PC-3 (cell line): ENCODE measurements around the gene TAPT1. TPM values are rescaled to one million over a fixed set of nuclear protein-coding genes. Genes with fewer than 3 reads are reported as not detected.

Experiments used
- ATAC-seq: fragments of 200-7000 bp; cut with Tn5 transposase; 2 replicates; pipeline ENCODE4 v1.9.1; 2020; ENCODE audit warnings: mild to moderate bottlenecking, moderate library complexity
- BruUV-seq: library from RNA; stranded (reverse); fragments of 400-500 nt; replicated peaks from 2 replicates; lab custom pipeline; 2021; lab: Mats Ljungman, UMichigan
- CTCF ChIA-PET: fragments of 300-600 bp; sonication (Branson Sonifier 250); formaldehyde crosslinking; loops from one replicate; lab custom pipeline; 2022; ENCODE audit warnings: antibody characterized with exemption; lab: Charles Lee
- POLR2A ChIA-PET: fragments of 300-600 bp; sonication (Branson Sonifier 250); formaldehyde crosslinking; loops from one replicate; lab custom pipeline; 2022; ENCODE audit warnings: antibody characterized with exemption; ENCODE audit not compliant: unreplicated experiment; lab: Charles Lee
- DNase-seq: peaks from one replicate; pipeline ENCODE4 v3.0.0-alpha.2; 2015
- H2AFZ ChIP-seq: fragments of 300-600 bp; sonication (generic); 2 replicates; pipeline ENCODE4 v1.6.0; 2016; ENCODE audit warnings: antibody characterized with exemption, low read length
- H3F3A ChIP-seq: fragments of 300-600 bp; sonication (generic); one replicate; pipeline ENCODE4 v1.6.0; 2017; ENCODE audit warnings: antibody characterized with exemption, low read length, control low read depth, mild to moderate bottlenecking; ENCODE audit not compliant: unreplicated experiment
- H3K27ac ChIP-seq: fragments of 300-600 bp; sonication (generic); 2 replicates; pipeline ENCODE4 v1.5.1; 2016; ENCODE audit warnings: mild to moderate bottlenecking, low read length
- H3K27me3 ChIP-seq: fragments of 300-600 bp; sonication (generic); 2 replicates; pipeline ENCODE4 v1.6.1; 2016; ENCODE audit warnings: low read length, mixed read lengths
- H3K36me3 ChIP-seq: fragments of 300-600 bp; sonication (generic); 2 replicates; pipeline ENCODE4 v1.6.1; 2016; ENCODE audit warnings: low read depth, mixed run types, low read length, mixed read lengths
- H3K4me1 ChIP-seq: fragments of 300-600 bp; sonication (generic); 2 replicates; pipeline ENCODE4 v1.5.1; 2016; ENCODE audit warnings: low read length; ENCODE audit not compliant: insufficient read depth
- H3K4me2 ChIP-seq: fragments of 300-600 bp; sonication (generic); 2 replicates; pipeline ENCODE4 v1.6.0; 2016; ENCODE audit warnings: low read length
- H3K4me3 ChIP-seq: fragments of 300-600 bp; sonication (generic); 2 replicates; pipeline ENCODE4 v1.5.1; 2016; ENCODE audit warnings: mild to moderate bottlenecking, low read length, mixed read lengths
- H3K79me2 ChIP-seq: fragments of 300-600 bp; sonication (generic); 2 replicates; pipeline ENCODE4 v1.6.1; 2017; ENCODE audit warnings: low read length, mixed read lengths
- H3K9ac ChIP-seq: fragments of 300-600 bp; sonication (generic); 2 replicates; pipeline ENCODE4 v1.6.0; 2016; ENCODE audit warnings: mild to moderate bottlenecking, low read length
- H3K9me2 ChIP-seq: fragments of 300-600 bp; sonication (generic); replicated peaks from 2 replicates; pipeline ENCODE4 v1.6.1; 2016; ENCODE audit warnings: mixed run types, low read length, mixed read lengths
- H3K9me3 ChIP-seq: fragments of 300-600 bp; sonication (generic); 2 replicates; pipeline ENCODE4 v1.6.1; 2016; ENCODE audit warnings: low read length, mixed read lengths
- H4K20me1 ChIP-seq: fragments of 300-600 bp; sonication (generic); 2 replicates; pipeline ENCODE4 v1.6.1; 2016; ENCODE audit warnings: low read length, mixed read lengths
- CTCF ChIP-seq: fragments of 300-600 bp; sonication (generic); conservative IDR thresholded peaks from 2 replicates; pipeline ENCODE4 v1.5.1; 2017; ENCODE audit warnings: antibody characterized with exemption, low read depth, mild to moderate bottlenecking, low read length
- EZH2 ChIP-seq: fragments of 300-600 bp; sonication (generic); IDR thresholded peaks from one replicate; pipeline ENCODE4 v1.6.1; 2017; ENCODE audit warnings: antibody characterized with exemption, mild to moderate bottlenecking, low read length; ENCODE audit not compliant: unreplicated experiment
- EZH2phosphoT487 ChIP-seq: fragments of 300-600 bp; sonication (generic); IDR thresholded peaks from 2 replicates; pipeline ENCODE4 v1.6.1; 2018; ENCODE audit warnings: mild to moderate bottlenecking, antibody characterized with exemption, low read length, borderline replicate concordance
- intact Hi-C: fragments of 100-400 bp; cut with micrococcal nuclease; formaldehyde crosslinking; loops from 2 replicates; pipeline ENCODE4 v1.9.0; 2023
- total RNA-seq: library from RNA; depleted of rRNA; stranded (reverse); fragments of >200 nt; gene quantifications from 2 replicates; pipeline ENCODE4 v1.2.3, GENCODE V29; 2014

Gene TAPT1
- total RNA-seq, 1 experiment from 2014 or later: 8.7 TPM

GRCh38 chr4:16231570-16232245 is 5.4 kb upstream of the TAPT1 start:
- Histone ChIP-seq H3K4me3 (no peak overlapping the region), H3K4me1 (no peaks in the 10 kb centered on the region), H3K9ac (no peak overlapping the region), H3F3A (no peaks in the 10 kb centered on the region), H3K4me2 (no peak overlapping the region), H3K79me2 (peaks cover 15% of the 10 kb centered on the region; the same call in 1 of the 2 replicates), H3K9me3 (no peaks in the 10 kb centered on the region), H3K36me3 (no peaks in the 10 kb centered on the region), H3K9me2 (no peaks in the 10 kb centered on the region), H3K27me3 (no peaks in the 10 kb centered on the region), H4K20me1 (no peaks in the 10 kb centered on the region), H2AFZ (no peak overlapping the region), H3K27ac (no peak overlapping the region)
- intact Hi-C loops: no loop called here
- POLR2A ChIA-PET: no interaction called here
- TF ChIP-seq EZH2phosphoT487 (no peak), CTCF (no peak), EZH2 (no peak)
- DNase-seq (no peak), ATAC-seq (no peak)
- BruUV-seq: no TSS peak
- CTCF ChIA-PET: no interaction called here

GRCh38 chr4:16230308-16230707 is 4.0 kb upstream of the TAPT1 start:
- ChIA-PET POLR2A (no interaction called here), CTCF (no interaction called here)
- Histone ChIP-seq H3K9ac (no peak overlapping the region), H3K9me2 (no peaks in the 10 kb centered on the region), H3K4me3 (no peak overlapping the region), H3K79me2 (peaks cover 20% of the 10 kb centered on the region), H2AFZ (no peak overlapping the region), H3K36me3 (no peaks in the 10 kb centered on the region), H3K27me3 (no peaks in the 10 kb centered on the region), H3K4me1 (no peaks in the 10 kb centered on the region), H3F3A (no peaks in the 10 kb centered on the region), H4K20me1 (no peaks in the 10 kb centered on the region), H3K4me2 (no peak overlapping the region), H3K27ac (no peak overlapping the region), H3K9me3 (no peaks in the 10 kb centered on the region)
- no peak for ATAC-seq
- TF ChIP-seq EZH2phosphoT487 (no peak), CTCF (no peak), EZH2 (no peak)
- intact Hi-C loops: no loop called here
- DNase-seq: no peak
- no TSS peak for BruUV-seq

- BruUV-seq: no TSS peak
- H3K79me2 ChIP-seq: peaks cover 27% of the 10 kb centered on the region
- H3F3A ChIP-seq: no peaks in the 10 kb centered on the region
- no peak overlapping the region for H3K9ac ChIP-seq
- no peak overlapping the region for H3K4me2 ChIP-seq
- CTCF ChIA-PET: no interaction called here
- H4K20me1 ChIP-seq: no peaks in the 10 kb centered on the region
- H3K9me2 ChIP-seq: no peaks in the 10 kb centered on the region
- DNase-seq (no peak), ATAC-seq (no peak)
- no peaks in the 10 kb centered on the region for H3K27me3 ChIP-seq
- no peak overlapping the region for H3K27ac ChIP-seq
- no peaks in the 10 kb centered on the region for H3K36me3 ChIP-seq
- POLR2A ChIA-PET: no interaction called here
- H3K9me3 ChIP-seq: no peaks in the 10 kb centered on the region
- peaks cover 5% of the 10 kb centered on the region; the same call in 1 of the 2 replicates for H3K4me1 ChIP-seq
- no peak for TF ChIP-seq EZH2phosphoT487
- TF ChIP-seq EZH2: no peak
- no peak for TF ChIP-seq CTCF
- intact Hi-C loops: loop anchor here (5.0 kb wide), 1 partner anchor 33 kb away; no protein-coding TSS in a partner anchor
- no peak overlapping the region for H3K4me3 ChIP-seq
- no peak overlapping the region for H2AFZ ChIP-seq
These were observed 3.3 kb upstream of the TAPT1 start for GRCh38 chr4:16229604-16230003.
